Smooth muscle cell of the brain vasculature (primary cell): ENCODE data around the gene CALN1.
"Not testable (repeated sequence)": the region's sequence is repeated elsewhere in the genome, so short reads cannot be mapped to it uniquely, and the experiment has no call there.

Source experiments
- DNase-seq: peaks from one replicate; pipeline ENCODE4 v3.0.0-alpha.2; 2012; ENCODE audit warnings: low read depth, low spot score

The CALN1 gene

DNA sequence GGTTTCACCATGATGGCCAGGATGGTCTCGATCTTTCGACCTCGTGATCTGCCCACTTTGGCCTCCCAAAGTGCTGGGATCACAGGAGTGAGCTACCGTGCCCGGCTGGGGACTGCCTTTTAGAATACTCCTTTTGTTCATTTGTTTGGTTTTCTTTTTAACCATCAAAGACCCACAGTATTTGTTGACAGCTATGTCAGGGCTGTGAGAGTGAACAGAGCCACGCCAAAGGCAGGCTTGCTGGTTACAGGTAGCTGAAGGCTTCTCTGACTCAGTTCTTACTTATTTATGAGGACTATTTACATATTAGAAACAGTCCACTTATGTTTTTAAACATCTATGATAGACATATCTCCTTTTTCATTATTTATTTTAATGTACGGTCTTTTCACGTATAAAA lies 544.5 kb downstream of the CALN1 start:
- DNase-seq = no peak

DNA sequence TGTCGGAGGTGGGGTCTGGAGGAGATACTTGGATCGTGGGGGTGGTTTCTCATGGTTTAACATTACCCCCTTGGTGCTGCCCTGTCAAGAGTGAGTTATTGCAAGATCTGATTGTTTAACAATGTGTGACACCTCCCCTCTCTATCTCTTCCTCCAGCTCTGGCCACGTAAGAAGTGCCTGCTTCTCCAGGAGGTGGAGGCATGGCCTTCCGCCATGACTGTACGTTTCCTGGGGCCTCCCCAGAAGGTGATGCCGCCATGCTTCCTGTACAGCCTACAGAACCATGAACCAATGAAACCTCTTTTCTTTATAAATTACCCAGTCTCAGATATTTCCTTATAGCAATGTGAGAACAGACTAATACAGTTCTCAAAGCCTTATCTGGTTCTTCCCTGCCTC lies 547.0 kb downstream of the CALN1 start:
- no peak for DNase-seq

DNA sequence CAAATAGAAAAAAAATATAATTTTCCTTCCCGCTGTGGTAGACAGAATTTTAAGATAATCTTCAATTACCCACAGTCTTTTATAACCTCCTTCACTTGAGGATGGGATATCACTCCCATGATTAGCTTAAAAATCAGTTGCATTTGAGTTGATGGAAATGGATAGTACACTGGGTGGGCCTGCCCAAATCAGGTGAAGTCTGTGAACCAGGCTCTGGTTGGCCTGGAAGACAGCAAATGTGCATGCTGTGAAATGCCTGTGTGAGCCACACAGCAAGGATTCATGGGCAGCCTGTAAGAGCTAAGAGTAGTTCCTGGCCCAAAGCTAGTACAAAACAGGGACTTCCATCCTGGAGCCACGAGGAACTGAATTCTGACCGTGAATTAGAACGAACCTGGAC lies 548.0 kb downstream of the CALN1 start:
- DNase-seq = no peak

DNA sequence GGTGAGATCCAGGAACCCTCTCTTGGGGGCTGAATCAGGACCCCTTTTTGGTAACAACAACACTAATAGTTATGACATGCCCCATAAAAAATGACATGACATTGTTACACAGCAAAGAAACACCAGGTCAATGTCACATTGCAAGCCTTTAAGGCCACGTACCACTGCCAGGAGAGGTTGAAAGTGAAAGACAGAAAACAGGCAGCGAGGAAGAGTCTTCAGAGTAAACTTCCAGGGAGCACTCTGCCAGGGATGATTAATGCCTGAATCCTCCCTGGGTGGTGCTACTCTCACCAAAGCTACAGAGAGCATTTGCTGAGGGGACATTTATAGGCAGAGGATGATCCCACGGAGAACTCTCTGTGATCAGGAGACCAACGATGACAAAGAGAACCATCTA lies 551.6 kb downstream of the CALN1 start:
- DNase-seq = no peak

DNA sequence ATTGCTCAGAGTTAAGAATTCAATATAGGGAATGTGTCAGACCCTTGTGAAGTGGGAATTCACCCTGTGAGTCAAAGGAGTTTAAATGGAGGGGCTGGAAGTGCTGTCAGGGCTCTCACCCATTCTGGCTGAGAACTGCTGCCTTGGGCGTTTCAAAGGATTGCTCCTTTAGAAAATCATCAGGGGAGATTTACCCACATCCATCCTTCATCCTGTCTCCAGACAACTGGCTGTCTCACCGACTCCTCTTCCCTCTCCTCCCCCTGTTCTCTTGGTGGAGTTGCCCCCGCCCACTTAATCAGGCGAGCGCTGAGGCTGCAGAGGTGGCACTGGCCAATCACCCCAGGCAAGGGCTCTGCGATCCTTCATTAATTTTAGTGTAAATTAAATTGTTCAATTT lies 554.8 kb downstream of the CALN1 start:
- DNase-seq = no peak

DNA sequence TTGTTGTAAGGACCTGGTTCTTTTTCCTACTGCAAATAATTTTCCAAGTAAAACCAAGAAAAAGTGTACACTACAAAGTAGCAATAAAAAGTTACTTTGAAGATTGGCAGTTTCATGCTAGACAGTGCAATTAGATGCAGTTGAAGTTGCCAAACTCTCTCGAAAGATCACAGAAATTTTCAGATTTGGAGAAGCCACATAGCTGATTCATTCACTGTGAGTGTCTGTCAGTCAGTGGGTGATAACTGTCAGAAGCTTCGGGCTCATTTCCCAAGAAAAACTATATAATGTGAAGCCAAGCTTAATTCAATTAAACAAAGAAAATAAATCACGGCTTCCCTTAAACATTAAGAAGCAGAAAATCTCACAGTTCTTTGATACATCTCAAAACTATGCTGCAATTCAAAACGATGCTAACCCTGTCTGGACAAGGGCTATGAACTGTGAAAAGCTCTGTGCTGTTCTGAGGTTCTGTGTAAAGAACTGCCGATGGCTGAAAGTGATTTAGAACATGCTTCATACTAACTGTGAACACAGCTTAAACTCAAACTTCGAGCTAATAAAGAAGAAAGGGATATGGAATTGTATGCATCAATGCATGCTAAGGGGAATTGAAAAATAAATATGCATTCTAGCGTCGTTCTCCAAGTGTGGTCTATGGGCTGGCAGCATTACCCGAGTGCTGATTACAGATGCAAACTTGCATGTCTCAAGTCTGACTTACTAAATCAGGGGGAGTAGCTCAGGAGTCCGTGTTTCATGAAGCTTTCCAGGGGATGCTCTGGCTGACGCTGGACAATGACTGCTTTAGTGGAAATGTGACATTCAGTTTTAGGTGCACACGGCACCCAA lies 557.4 kb downstream of the CALN1 start:
- no peak for DNase-seq

DNA sequence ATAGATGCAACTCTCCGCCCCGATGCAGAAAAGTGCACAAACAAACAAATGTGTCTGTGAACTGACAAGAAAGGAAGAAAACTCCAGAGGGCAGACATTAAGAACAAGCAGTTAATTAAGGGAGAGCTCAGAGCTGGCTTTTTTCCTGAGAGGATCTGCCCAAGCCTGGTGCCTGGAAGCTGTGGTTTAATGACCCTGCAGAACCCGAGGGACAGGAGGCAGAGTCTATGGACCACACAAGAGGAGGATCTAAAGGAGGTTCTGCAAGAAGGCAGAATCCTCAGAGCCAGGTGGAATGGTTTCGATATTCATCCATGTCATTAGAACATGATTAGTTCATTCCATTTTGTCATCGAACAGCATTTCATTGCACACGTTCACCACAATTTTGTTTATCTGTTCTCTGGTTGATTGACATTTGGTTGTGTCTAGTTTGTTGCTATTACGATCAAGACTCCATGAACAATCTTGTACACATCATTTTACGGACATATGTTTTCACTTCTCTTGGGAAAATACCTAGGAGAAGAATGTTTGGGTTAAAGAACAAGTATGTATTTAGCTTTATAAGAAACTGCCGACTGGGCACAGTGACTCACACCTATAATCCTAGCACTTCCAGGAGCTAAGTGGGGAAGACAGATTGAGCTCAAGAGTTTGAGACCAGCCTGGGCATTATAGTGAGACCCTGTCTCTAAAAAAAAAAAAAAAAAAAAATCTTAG lies 560.2 kb downstream of the CALN1 start:
- DNase-seq = no peak

DNA sequence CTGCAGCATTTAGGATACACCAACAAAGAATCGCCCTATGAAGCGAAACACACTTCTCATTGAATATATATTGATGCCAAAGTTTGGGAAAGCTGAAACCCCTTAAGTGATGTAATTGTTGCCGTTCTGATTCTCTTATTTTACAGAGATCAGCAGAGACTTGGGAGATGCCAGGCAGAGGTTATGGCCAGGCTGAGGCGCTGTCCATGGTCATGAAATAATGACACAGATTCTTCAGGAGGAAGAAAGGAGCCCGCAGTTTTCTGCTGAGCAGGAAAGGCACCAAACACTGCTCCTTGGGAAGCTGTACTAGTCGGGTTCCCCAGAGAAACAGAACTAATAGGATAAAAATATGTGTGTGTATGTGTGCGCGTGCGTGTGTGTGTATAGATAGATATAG lies 566.0 kb downstream of the CALN1 start:
- no peak for DNase-seq

DNA sequence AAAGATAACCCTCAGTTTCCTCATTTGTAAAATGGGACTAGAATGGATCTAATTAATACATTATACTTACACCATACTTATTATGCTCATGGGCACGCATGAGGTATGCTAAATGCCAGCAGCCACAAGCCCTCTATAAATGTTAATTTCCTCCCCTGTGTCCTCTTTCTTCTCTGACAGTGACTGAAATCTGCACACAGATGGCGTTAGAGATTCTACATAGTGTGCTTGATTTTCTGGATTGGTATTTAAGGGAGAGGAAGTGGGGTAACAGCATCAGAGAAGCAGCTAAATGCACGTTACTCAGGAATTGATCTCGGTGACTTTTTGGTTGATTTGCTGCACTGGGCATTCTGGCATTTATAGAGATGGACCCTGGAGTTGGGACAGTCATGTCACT lies 568.5 kb downstream of the CALN1 start:
- no peak for DNase-seq

DNA sequence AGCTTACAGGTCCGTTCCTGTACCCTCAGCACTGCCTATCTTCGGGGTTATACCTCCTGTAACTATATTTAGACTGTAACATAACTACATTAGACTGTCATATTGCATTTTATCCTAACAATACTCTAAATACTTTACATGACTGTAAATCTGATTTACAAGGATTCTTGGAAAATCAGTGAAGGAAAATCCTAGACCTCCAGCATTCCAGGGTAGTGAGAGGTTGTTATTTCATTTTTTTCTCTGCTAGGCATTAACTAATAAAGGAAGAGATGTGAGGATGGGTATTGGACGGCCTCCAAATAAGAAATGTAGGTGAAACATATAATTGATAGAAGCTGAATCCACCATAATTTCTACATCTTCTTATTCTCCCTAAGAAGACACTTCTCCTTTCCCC lies 569.4 kb downstream of the CALN1 start:
- DNase-seq = no peak

DNA sequence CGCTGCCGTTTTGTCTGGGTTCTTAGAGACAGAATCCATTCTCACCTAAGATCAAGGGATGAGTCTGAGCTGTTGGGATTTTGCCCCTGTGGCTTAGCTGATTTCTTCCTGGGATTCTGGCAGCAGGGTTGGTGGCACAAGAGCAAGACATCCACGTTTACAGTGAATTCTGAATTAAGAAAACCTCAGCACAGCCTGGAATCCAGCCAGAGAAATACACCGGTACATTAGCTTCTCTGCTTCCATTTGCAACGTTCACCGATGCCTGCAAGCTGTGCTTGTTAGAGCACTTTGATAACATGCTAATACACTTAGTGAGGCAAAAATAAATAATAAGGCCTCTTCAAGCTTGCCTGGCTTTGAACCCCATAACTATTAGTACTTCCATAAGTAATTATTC lies 569.8 kb downstream of the CALN1 start:
- no peak for DNase-seq

DNA sequence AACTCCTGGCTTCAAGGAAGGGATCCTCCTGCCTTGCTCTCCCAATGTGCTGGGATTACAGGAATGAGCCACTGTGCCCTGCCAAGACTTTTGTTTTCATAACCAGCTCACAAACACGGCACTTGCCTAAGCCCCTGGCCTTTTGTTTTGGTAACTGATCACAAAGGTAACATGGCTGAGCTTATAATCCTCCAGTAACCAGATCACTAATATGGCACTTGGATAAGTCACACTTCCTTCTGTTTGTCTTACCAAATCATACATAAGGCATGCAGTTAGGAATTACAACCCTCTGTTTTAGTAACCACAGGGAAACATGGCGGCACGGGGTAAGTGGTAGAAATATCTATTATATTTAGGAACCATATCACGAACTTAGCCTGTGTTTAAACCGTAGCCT lies 577.1 kb downstream of the CALN1 start:
- DNase-seq = no peak

DNA sequence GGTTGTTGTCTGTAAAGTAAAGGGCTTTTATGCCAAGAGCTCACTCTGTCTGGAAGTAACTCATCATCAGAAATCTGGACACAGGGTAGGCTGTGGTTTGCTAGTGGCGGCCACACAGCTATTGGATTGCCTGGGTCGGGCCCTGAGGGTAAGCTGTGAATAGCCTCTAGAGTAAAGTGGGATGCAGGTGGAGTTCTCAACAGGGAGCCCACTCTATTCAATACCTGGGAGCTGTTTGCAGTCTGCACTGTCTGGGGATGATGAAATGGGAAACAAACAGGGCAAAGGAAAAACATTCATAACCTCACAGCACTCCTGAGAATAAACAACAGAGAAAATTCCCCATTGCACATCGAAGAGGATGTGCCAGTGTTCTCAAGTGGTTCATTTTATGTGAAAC lies 582.6 kb downstream of the CALN1 start:
- no peak for DNase-seq

DNA sequence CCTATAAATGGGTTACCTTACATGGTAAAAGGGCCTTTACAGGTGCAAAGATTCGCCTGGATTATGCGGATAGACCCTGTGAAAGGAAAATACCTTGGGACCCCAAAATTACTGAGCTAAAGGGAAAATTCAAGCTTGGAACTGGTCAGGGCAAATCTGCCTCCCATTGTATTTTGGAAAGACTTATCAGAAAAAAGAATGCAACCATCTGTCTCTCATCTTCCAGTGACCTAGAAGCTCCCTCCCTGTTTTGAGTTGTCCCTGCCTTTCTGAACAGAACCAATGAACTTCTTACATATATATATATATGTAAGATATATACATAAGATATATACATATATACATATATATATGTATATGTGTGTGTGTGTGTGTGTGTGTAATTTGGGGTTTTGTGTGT lies 583.8 kb downstream of the CALN1 start:
- DNase-seq = no peak

DNA sequence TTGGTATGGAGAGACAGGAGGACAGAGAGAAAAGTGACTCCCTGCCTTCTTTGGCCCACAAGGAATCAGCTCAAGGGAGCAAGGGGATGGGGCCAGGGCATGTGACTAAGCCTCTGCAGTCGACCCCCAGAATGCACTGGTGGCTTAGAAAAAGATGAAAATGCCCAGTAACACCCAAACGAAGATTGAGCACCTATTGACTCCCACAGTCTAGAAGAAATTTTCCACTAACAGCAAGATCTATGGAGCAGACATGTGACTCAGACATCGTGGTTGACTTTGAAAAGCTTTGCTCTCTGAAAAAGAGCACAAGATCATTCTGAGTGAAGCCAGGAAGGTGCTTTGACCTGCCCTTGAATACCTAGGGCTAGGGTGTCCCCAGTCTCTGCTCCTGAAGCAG lies 586.0 kb downstream of the CALN1 start:
- DNase-seq = no peak

DNA sequence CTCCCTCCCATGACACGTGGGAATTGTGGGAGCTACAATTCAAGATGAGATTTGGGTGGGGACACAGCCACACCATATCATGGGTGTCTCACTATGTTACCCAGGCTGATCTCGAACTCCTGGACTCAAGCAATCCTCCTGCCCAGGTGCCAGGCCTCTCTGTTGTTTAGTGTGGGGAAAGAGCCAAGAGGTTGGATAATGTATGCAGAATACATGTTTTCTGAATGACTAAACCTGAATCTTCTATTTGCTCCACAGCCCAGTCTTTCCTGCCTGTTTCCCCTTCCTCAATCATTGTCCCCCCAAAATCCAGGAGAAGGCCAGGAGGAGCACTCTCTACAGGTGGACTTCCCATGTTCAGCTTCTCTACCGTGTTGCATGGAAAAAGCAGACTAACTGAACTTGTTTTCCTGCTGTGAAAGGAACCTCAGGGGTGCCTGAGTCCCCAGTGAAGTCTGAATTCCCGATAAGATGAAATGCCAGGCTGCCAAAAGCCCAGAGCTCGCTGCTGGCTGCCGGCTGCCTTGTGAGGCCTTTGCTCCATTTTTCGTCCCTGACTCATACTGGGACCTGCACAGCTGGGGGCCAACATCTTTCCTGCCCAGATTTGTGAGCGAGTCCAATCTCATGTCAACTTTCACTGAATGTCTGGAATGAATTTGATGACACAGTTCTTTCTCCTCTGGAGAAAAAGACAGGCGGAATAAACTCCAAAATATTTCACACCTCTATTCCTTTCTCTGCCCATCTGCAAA lies 588.0 kb downstream of the CALN1 start:
- DNase-seq = peak; percentile 40

DNA sequence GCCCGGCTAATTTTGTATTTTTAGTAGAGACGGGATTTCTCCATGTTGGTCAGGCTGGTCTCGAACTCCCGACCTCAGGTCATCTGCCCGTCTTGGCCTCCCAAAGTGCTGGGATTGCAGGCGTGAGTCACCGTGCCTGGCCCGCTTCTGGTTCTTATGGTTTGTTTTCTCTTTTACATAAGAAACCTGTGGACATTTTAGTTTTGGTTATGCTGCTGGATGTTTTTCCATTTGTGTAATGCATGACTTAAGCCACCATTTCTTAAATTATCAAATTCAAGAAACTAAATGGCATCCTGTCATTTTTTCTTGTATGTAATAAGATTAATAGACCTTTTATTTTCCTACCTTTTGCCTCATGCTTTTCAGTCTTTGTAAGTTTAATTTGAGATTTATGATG lies 589.7 kb downstream of the CALN1 start:
- DNase-seq = not testable (repeated sequence)

DNA sequence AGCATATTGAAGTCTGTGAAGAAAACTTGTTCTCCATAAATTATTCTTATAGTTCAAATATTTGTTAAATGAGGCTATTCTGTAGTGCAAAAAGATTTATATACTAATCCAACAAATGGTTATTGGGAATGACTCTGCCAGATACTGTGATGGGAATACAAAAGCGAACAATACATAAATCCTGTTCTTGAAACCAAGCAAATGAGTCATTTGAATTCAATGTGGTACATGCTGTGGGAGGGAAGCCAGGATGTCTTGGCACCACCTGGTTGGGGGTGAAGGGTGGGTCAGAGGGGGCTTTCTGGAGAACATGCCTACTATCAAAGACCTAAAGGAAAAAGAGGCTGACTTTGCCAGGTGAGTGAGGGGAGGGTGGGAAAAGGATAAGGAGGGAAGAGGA lies 594.2 kb downstream of the CALN1 start:
- no peak for DNase-seq

DNA sequence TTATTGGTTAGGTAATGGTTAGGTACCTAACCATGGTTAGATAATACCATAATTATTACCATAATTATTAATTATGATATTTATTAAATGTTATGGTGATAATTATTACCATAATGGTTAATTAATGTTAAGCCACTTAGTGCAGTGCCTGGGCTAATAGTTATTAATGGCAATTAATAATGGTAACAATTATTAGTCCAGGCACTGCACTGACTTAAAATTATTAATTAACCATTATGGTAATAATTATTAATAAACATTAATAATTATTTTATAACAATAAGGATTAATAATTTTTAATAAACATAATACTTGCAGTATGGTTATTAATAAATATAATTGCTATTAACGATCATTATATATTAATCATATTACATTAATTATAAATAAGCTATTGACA lies 604.0 kb downstream of the CALN1 start:
- DNase-seq = no peak

DNA sequence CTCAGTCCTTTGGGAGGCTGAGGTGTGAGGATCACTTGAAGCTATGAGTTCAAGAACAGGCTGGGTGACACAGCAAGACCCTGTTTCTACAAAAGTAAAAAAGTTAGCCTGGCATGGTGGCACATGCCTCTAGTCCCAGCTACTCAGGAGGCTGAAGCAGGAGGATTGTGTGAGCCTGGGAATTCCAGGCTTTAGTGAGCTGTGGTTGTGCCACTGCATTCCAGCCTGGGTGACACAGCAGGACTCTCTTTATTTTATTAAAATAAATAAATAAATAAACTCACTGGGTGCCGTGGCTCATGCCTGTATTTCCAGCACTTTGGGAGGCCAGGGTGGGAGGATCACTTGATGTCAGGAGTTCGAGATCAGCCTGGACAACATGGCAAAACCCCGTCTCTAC lies 607.9 kb downstream of the CALN1 start:
- DNase-seq = no peak

DNA sequence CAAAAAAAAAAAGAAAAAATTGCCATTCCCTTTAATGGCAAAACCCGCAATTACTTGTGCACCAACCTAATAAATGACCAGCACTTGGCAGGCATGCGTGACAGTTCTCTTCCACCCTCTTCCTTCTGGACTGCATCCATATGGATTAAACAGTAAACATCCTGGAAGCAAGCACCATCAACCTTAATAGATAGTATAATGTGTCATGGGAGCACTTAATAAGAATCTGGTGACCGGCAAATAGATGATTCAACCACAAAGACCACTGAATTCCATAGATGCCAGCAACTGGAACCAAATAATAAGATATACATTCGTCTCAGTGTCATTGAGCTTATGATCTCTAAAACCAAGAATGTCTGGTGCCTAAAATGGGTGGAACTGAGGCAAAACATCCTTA lies 610.2 kb downstream of the CALN1 start:
- no peak for DNase-seq

DNA sequence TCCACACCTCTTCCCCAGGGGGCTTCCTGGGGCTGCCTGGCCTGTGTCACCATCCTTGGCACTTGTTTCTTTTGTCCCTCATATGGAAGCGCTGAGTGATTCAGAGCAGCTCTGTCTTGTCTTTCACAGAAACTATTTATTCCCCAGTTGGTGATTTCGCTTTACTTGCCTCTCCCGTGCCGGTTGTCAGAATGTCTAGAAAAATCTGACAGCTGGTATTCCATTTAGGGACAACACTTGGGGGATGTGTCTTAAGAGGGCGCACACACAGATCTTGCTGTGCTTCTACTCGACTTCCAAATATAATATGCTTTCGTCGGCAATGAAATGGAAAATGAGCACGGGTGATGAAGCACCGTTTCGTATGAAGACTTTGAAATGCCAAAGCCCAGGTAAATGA lies 611.8 kb downstream of the CALN1 start:
- no peak for DNase-seq

DNA sequence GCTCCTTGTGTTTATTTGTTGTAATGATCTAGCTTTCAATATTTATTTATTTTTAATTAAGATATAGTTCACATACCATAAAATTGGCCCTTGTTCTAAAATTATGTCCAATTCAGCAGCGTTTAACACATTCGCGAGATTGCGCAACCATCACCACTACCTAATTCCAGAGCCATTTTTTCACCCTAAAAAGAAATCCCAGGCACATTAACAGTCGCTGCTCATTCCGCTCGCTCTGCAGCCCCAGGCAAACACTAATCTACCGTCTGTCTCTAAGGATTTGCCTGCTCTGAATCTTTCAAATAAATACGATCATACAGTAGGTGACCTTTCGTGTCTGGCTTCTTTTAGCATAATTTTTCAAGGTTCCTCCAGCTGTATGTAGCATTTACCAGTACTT lies 616.7 kb downstream of the CALN1 start:
- DNase-seq = no peak
